ENCODE data around the gene TRIM34. TPM values are rescaled to one million over a fixed set of nuclear protein-coding genes. Genes with fewer than 3 reads are reported as not detected.

Gene TRIM34
- total RNA-seq, 1 experiment from 2014 or later: 1.5 TPM

- ATAC-seq: no peak
- ChIA-PET POLR2A (no interaction called here), CTCF (no interaction called here)
- no peaks in the 10 kb centered on the region for H3K27me3 ChIP-seq (ENCODE audit: control insufficient read depth, insufficient read depth, low read length)
- in situ Hi-C loops (cut with HindIII; ENCODE audit: low pct_unique_long_range_greater_than_20kb, low sequenced_read_pairs): no loop called here
- no peak within 1 kb of the TSS for H3K27ac ChIP-seq (ENCODE audit: low read length)
- no peaks in the 10 kb centered on the region for H3K36me3 ChIP-seq (ENCODE audit: control insufficient read depth, insufficient read depth, low read length)
- peaks cover 3% of the 10 kb centered on the region; the same call in 1 of the 2 replicates for H3K4me1 ChIP-seq (ENCODE audit: control insufficient read depth, insufficient read depth, low read length)
- H3K9me3 ChIP-seq (ENCODE audit: control insufficient read depth, insufficient read depth, low read depth, low read length): no peaks in the 10 kb centered on the region
- no peak within 1 kb of the TSS; a peak in 1 of 4 replicates for H3K4me3 ChIP-seq (ENCODE audit: low read depth in 2 of 2, low read length in 2 of 2)
- BruUV-seq (replicated peaks): no TSS peak
- TF ChIP-seq REST (IDR thresholded peaks at IDR 0.05; ENCODE audit: insufficient read depth in 1 of 2, low read depth in 2 of 2, low read length in 1 of 2) (no peak), TCF7L2 (IDR thresholded peaks at IDR 0.05; ENCODE audit: low read depth, low read length) (no peak), CTCF (IDR thresholded peaks at IDR 0.05) (no peak), SIN3A (IDR thresholded peaks at IDR 0.05; ENCODE audit: borderline replicate concordance, insufficient read depth, low read depth, low read length) (no peak)
- intact Hi-C loops (cut with micrococcal nuclease; ENCODE audit: unreplicated experiment): loop anchor here (5.0 kb wide), 1 partner anchor 92 kb away; the partner anchor contains the start of gene TRIM6
- no peak for DNase-seq (ENCODE audit: low read depth, low spot score)
Measured at GRCh38 chr11:5689551-5689983, 64.8 kb downstream of the TRIM34 start, which contains the start of gene TRIM22. TRIM22 (plus strand) TSS chr11:5689790; CDS start chr11:5696233, 6,443 bp downstream.

- DNase-seq (ENCODE audit: low read depth, low spot score) (no peak), ATAC-seq (no peak)
- ChIA-PET CTCF (no interaction called here), POLR2A (interaction anchor here (0.6 kb wide), 1 partner anchor 362 kb away, joined by 6 read pairs; no protein-coding TSS in a partner anchor)
- in situ Hi-C loops (cut with HindIII; ENCODE audit: low pct_unique_long_range_greater_than_20kb, low sequenced_read_pairs): no loop called here
- TF ChIP-seq SIN3A (IDR thresholded peaks at IDR 0.05; ENCODE audit: borderline replicate concordance, insufficient read depth, low read depth, low read length) (no peak), TCF7L2 (IDR thresholded peaks at IDR 0.05; ENCODE audit: low read depth, low read length) (no peak), CTCF (IDR thresholded peaks at IDR 0.05) (no peak), REST (IDR thresholded peaks at IDR 0.05; ENCODE audit: insufficient read depth in 1 of 2, low read depth in 2 of 2, low read length in 1 of 2) (no peak), POLR2AphosphoS5 (IDR thresholded peaks at IDR 0.05; ENCODE audit: low read depth, low read length) (no peak)
- H3K27me3 ChIP-seq (ENCODE audit: control insufficient read depth, insufficient read depth, low read length): no peaks in the 10 kb centered on the region
- no peak overlapping the region; a peak in 1 of 4 replicates for H3K4me3 ChIP-seq (ENCODE audit: low read depth in 2 of 2, low read length in 2 of 2)
- H3K9me3 ChIP-seq (ENCODE audit: control insufficient read depth, insufficient read depth, low read depth, low read length): no peaks in the 10 kb centered on the region
- intact Hi-C loops (cut with micrococcal nuclease; ENCODE audit: unreplicated experiment): no loop called here
- no peaks in the 10 kb centered on the region for H3K36me3 ChIP-seq (ENCODE audit: control insufficient read depth, insufficient read depth, low read length)
- H3K4me1 ChIP-seq (ENCODE audit: control insufficient read depth, insufficient read depth, low read length): peaks cover 3% of the 10 kb centered on the region; the same call in 1 of the 2 replicates
- BruUV-seq (replicated peaks): no TSS peak
- H3K27ac ChIP-seq (ENCODE audit: low read length): no peak overlapping the region
Measured at GRCh38 chr11:5690216-5690615, 65.4 kb downstream of the TRIM34 start.

Data from Panc1 (cell line).